ENCODE measurements around the gene CPS1. TPM values are rescaled to one million over a fixed set of nuclear protein-coding genes. Genes with fewer than 3 reads are reported as not detected.

Gene CPS1
- total and polyA plus RNA-seq, 2 donors (not counting 3 experiments of a cell fraction or from before 2014, with no cell fraction given), result 0.18 to 0.53 TPM

GRCh38 chr2:210681491-210681890 lies 125.1 kb downstream of the CPS1 start:
- CTCF ChIA-PET, result no interaction called here
- Histone ChIP-seq H3K4me1 (ENCODE audit: control insufficient read depth, extremely low read depth, insufficient read depth, low read length) (no peaks in the 10 kb centered on the region), H3K4me2 (ENCODE audit: insufficient read depth, low read length) (no peak overlapping the region), H2AFZ (ENCODE audit: low read depth, low read length) (no peak overlapping the region), H3K9me3 (replicated peaks; ENCODE audit: control insufficient read depth, insufficient read depth, low read length) (no peaks in the 10 kb centered on the region), H3K4me3 (replicated peaks in 1 of 3; ENCODE audit: insufficient read depth in 1 of 3, low read depth in 1 of 3, low read length in 3 of 3) (no peak overlapping the region), H3K27me3 (ENCODE audit: control insufficient read depth in 2 of 2, insufficient read depth in 2 of 2, low read length in 2 of 2) (no peaks in the 10 kb centered on the region), H3K9ac (replicated peaks; ENCODE audit: extremely low read depth, insufficient read depth, low read length) (no peak overlapping the region), H3K9me1 (replicated peaks; ENCODE audit: control insufficient read depth, extremely low read depth, insufficient read depth, low read length) (no peaks in the 10 kb centered on the region), H3K79me2 (ENCODE audit: control insufficient read depth, insufficient read depth, low read length) (no peaks in the 10 kb centered on the region), H3K27ac (ENCODE audit: insufficient read depth, low read depth, low read length) (no peak overlapping the region), H3K36me3 (ENCODE audit: control insufficient read depth in 2 of 2, extremely low read depth in 1 of 2, insufficient read depth in 2 of 2, low read length in 2 of 2) (no peaks in the 10 kb centered on the region), H4K20me1 (replicated peaks; ENCODE audit: control insufficient read depth, extremely low read depth, insufficient read depth, low read length) (no peaks in the 10 kb centered on the region)
- intact Hi-C loops (cut with micrococcal nuclease), result no loop called here
- dilution Hi-C loops (cut with MboI; ENCODE audit: extremely low pct_ligation_motif_present, low sequenced_read_pairs), result no loop called here
- FAIRE-seq (no peak), DNase-seq (ENCODE audit: low read depth, low spot score) (no peak)
- POLR2A ChIA-PET, result interaction anchor here (0.6 kb wide), 1 partner anchor 586 kb away, joined by 3 read pairs; no protein-coding TSS in a partner anchor
- TF ChIP-seq EZH2 (IDR thresholded peaks at IDR 0.05; ENCODE audit: borderline replicate concordance, low read depth, low read length, severe bottlenecking) (no peak), MAX (IDR thresholded peaks at IDR 0.05; ENCODE audit: insufficient read depth, insufficient read length) (no peak), POLR2AphosphoS5 (IDR thresholded peaks at IDR 0.05; ENCODE audit: insufficient read depth, low read depth, low read length) (no peak), JUN (IDR thresholded peaks at IDR 0.05; ENCODE audit: borderline replicate concordance, insufficient read depth, insufficient read length, low read depth) (no peak)
- no TSS peak for BruUV-seq (replicated peaks)

- Histone ChIP-seq H3K27me3 (ENCODE audit: control insufficient read depth in 2 of 2, insufficient read depth in 2 of 2, low read length in 2 of 2) (no peaks in the 10 kb centered on the region), H3K4me1 (ENCODE audit: control insufficient read depth, extremely low read depth, insufficient read depth, low read length) (no peaks in the 10 kb centered on the region), H4K20me1 (replicated peaks; ENCODE audit: control insufficient read depth, extremely low read depth, insufficient read depth, low read length) (no peaks in the 10 kb centered on the region), H3K79me2 (ENCODE audit: control insufficient read depth, insufficient read depth, low read length) (no peaks in the 10 kb centered on the region), H3K9me1 (replicated peaks; ENCODE audit: control insufficient read depth, extremely low read depth, insufficient read depth, low read length) (no peaks in the 10 kb centered on the region), H3K27ac (ENCODE audit: insufficient read depth, low read depth, low read length) (no peak overlapping the region), H3K36me3 (ENCODE audit: control insufficient read depth in 2 of 2, extremely low read depth in 1 of 2, insufficient read depth in 2 of 2, low read length in 2 of 2) (no peaks in the 10 kb centered on the region), H2AFZ (ENCODE audit: low read depth, low read length) (no peak overlapping the region), H3K9ac (replicated peaks; ENCODE audit: extremely low read depth, insufficient read depth, low read length) (no peak overlapping the region), H3K9me3 (replicated peaks; ENCODE audit: control insufficient read depth, insufficient read depth, low read length) (no peaks in the 10 kb centered on the region), H3K4me2 (ENCODE audit: insufficient read depth, low read length) (no peak overlapping the region), H3K4me3 (replicated peaks in 1 of 3; ENCODE audit: insufficient read depth in 1 of 3, low read depth in 1 of 3, low read length in 3 of 3) (no peak overlapping the region)
- intact Hi-C loops (cut with micrococcal nuclease) (no loop called here), dilution Hi-C loops (cut with MboI; ENCODE audit: extremely low pct_ligation_motif_present, low sequenced_read_pairs) (no loop called here)
- DNase-seq (ENCODE audit: low read depth, low spot score) (no peak), FAIRE-seq (no peak)
- no TSS peak for BruUV-seq (replicated peaks)
- TF ChIP-seq FOS (IDR thresholded peaks at IDR 0.05; ENCODE audit: borderline replicate concordance, insufficient read depth, low read length) (no peak), EZH2 (IDR thresholded peaks at IDR 0.05; ENCODE audit: borderline replicate concordance, low read depth, low read length, severe bottlenecking) (no peak), GATA2 (IDR thresholded peaks at IDR 0.05; ENCODE audit: insufficient read depth, insufficient read length, low read depth, low read length) (no peak), POLR2AphosphoS5 (IDR thresholded peaks at IDR 0.05; ENCODE audit: insufficient read depth, low read depth, low read length) (no peak), POLR2A (IDR thresholded peaks at IDR 0.05; ENCODE audit: low read depth, low read length) (no peak), CTCF (IDR thresholded peaks at IDR 0.05; ENCODE audit: extremely low read depth in 1 of 2, insufficient read depth in 1 of 2, low read depth in 1 of 2, low read length in 2 of 2) (no peak), JUN (IDR thresholded peaks at IDR 0.05; ENCODE audit: borderline replicate concordance, insufficient read depth, insufficient read length, low read depth) (no peak), MAX (IDR thresholded peaks at IDR 0.05; ENCODE audit: insufficient read depth, insufficient read length) (no peak), MYC (IDR thresholded peaks at IDR 0.05; ENCODE audit: low read depth, low read length) (no peak)
- ChIA-PET CTCF (no interaction called here), POLR2A (no interaction called here)
Observed at GRCh38 chr2:210686401-210686800, 130.0 kb downstream of the CPS1 start.
